Measurements from ENCODE around the gene SLC17A9.

GRCh38 chr20:62955519-62956386, 3.2 kb downstream of the SLC17A9 start:
- no peak for TF ChIP-seq CTCF (IDR thresholded peaks at IDR 0.05)
- no peak for TF ChIP-seq POLR2A (IDR thresholded peaks at IDR 0.05)
- TF ChIP-seq POLR2AphosphoS5 (IDR thresholded peaks at IDR 0.05), result no peak
